NT2/D1 (cell line): ENCODE measurements around the gene MGST2.
"Not testable (repeated sequence)": the region's sequence is repeated elsewhere in the genome, so short reads cannot be mapped to it uniquely, and the experiment has no call there.

Source experiments
- DNase-seq: peaks from one replicate; pipeline ENCODE4 v3.0.0-alpha.2; 2011; ENCODE audit warnings: low read depth, low spot score
- H3K27me3 ChIP-seq: 2 replicates; pipeline ENCODE4 v1.6.0; 2011; ENCODE audit warnings: mild to moderate bottlenecking; ENCODE audit not compliant: insufficient read length, insufficient read depth
- H3K36me3 ChIP-seq: 2 replicates; pipeline ENCODE4 v1.6.1; 2011; ENCODE audit warnings: mild to moderate bottlenecking, low read length, mixed read lengths; ENCODE audit not compliant: insufficient read depth, insufficient read length
- H3K4me1 ChIP-seq: 2 replicates; pipeline ENCODE4 v1.5.1; 2011; ENCODE audit not compliant: insufficient read depth, insufficient read length
- H3K4me3 ChIP-seq: 2 replicates; pipeline ENCODE4 v1.5.1; 2011; ENCODE audit warnings: low read depth; ENCODE audit not compliant: insufficient read length
- H3K9ac ChIP-seq: 2 replicates; pipeline ENCODE4 v1.6.0; 2011; ENCODE audit warnings: low read depth; ENCODE audit not compliant: insufficient read length
- H3K9me3 ChIP-seq: 2 replicates; pipeline ENCODE4 v1.5.1; 2011; ENCODE audit warnings: mild to moderate bottlenecking, low read length; ENCODE audit not compliant: insufficient read depth
- SUZ12 ChIP-seq: IDR thresholded peaks from 2 replicates; pipeline ENCODE4 v1.6.1; 2011; ENCODE audit not compliant: insufficient read length, insufficient read depth; ENCODE audit errors: extremely low read depth
- YY1 ChIP-seq: IDR thresholded peaks from 2 replicates; pipeline ENCODE4 v1.6.1; 2011; ENCODE audit not compliant: insufficient read length, insufficient read depth
- ZNF274 ChIP-seq: IDR thresholded peaks from 2 replicates; pipeline ENCODE4 v1.6.1; 2011; ENCODE audit warnings: mild to moderate bottlenecking, low read depth, low read length

The MGST2 gene

DNA sequence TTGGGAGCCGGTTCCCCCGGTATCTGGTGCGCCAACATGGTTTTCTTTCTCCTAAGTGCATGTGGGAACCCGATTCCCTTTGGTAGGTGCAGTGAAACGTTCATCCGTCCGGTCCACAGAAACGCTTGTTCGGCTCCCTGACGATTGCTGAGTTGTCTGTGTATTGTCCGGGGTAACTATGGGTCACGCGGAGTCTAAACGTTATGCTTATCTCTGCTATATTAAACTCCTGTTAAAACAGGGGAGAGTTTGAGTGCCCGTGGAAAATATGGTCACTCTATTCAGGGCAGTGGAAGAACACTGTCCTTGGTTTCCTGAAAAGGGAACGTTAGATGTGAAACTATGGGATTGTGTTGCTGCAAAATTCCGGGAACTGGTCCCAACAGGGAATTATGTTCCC is 32.4 kb upstream of the MGST2 start:
- Histone ChIP-seq H3K4me3 (no peak overlapping the region), H3K27me3 (peaks cover 45% of the 10 kb centered on the region), H3K9me3 (no peaks in the 10 kb centered on the region), H3K36me3 (no peaks in the 10 kb centered on the region), H3K9ac (no peak overlapping the region), H3K4me1 (no peaks in the 10 kb centered on the region)
- no peak for TF ChIP-seq YY1
- no peak for TF ChIP-seq ZNF274
- DNase-seq: no peak

GRCh38 chr4:139633661-139634060 is 32.0 kb upstream of the MGST2 start:
- Histone ChIP-seq H3K9me3 (peaks cover 3% of the 10 kb centered on the region; the same call in 1 of the 2 replicates), H3K4me3 (no peak overlapping the region), H3K27me3 (peaks cover 42% of the 10 kb centered on the region), H3K4me1 (no peaks in the 10 kb centered on the region), H3K36me3 (no peaks in the 10 kb centered on the region), H3K9ac (no peak overlapping the region)
- TF ChIP-seq SUZ12: no peak
- TF ChIP-seq ZNF274: no peak
- no peak for TF ChIP-seq YY1
- DNase-seq: no peak

DNA sequence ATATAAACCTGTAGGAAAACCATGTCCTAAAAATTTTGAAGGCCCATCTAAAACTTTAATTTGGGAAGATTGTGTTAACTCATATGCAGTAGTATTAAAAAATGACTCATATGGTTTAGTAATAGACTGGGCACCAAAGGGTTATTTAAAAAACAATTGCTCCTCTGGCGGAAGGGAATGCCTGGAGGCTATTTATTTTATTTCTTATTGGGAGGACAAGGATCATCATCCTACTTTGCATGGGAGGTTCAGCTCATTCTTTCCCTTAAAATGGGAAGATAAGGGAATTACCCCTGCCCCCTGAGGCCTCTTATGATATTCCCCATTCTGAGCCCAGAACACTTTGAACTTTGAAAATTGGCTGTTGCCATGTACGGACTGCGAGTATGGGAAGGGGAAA is 29.7 kb upstream of the MGST2 start:
- DNase-seq: no peak
- no peaks in the 10 kb centered on the region for H3K36me3 ChIP-seq
- H3K4me3 ChIP-seq: no peak overlapping the region
- peaks cover 21% of the 10 kb centered on the region for H3K27me3 ChIP-seq
- peaks cover 8% of the 10 kb centered on the region; the same call in 1 of the 2 replicates for H3K9me3 ChIP-seq
- H3K4me1 ChIP-seq: no peaks in the 10 kb centered on the region
- no peak overlapping the region for H3K9ac ChIP-seq
- TF ChIP-seq YY1: no peak
- TF ChIP-seq SUZ12: no peak
- no peak for TF ChIP-seq ZNF274

GRCh38 chr4:139638306-139638705 is 27.3 kb upstream of the MGST2 start:
- not testable (repeated sequence) for H3K4me3 ChIP-seq

GRCh38 chr4:139639654-139640053 is 26.0 kb upstream of the MGST2 start:
- Histone ChIP-seq H3K9me3 (peaks cover 8% of the 10 kb centered on the region; the same call in 1 of the 2 replicates), H3K4me1 (no peaks in the 10 kb centered on the region), H3K36me3 (no peaks in the 10 kb centered on the region), H3K4me3 (no peak overlapping the region), H3K27me3 (no peaks in the 10 kb centered on the region), H3K9ac (no peak overlapping the region)
- TF ChIP-seq ZNF274: no peak
- no peak for DNase-seq

More at GRCh38 chr4:139638306-139638705, 27.3 kb upstream of the MGST2 start:
- DNase-seq, H3K27me3 ChIP-seq, H3K36me3 ChIP-seq, H3K9ac ChIP-seq, H3K4me1 ChIP-seq, H3K9me3 ChIP-seq: not testable (repeated sequence)

GRCh38 chr4:139641218-139641617 is 24.4 kb upstream of the MGST2 start:
- no peak for DNase-seq

GRCh38 chr4:139642364-139642763 is 23.3 kb upstream of the MGST2 start:
- no peak overlapping the region for H3K4me3 ChIP-seq
- H3K4me1 ChIP-seq: no peaks in the 10 kb centered on the region
- H3K9me3 ChIP-seq: peaks cover 8% of the 10 kb centered on the region; the same call in 1 of the 2 replicates
- TF ChIP-seq YY1 (no peak), ZNF274 (no peak), SUZ12 (no peak)
- no peaks in the 10 kb centered on the region for H3K36me3 ChIP-seq
- no peaks in the 10 kb centered on the region for H3K27me3 ChIP-seq
- H3K9ac ChIP-seq: no peak overlapping the region
- no peak for DNase-seq

More at GRCh38 chr4:139641218-139641617, 24.4 kb upstream of the MGST2 start:
- H3K36me3 ChIP-seq: no peaks in the 10 kb centered on the region
- no peak overlapping the region for H3K4me3 ChIP-seq
- H3K4me1 ChIP-seq: no peaks in the 10 kb centered on the region
- H3K9ac ChIP-seq: no peak overlapping the region
- H3K27me3 ChIP-seq: no peaks in the 10 kb centered on the region
- TF ChIP-seq SUZ12: no peak
- TF ChIP-seq YY1: no peak
- no peak for TF ChIP-seq ZNF274
- peaks cover 8% of the 10 kb centered on the region; the same call in 1 of the 2 replicates for H3K9me3 ChIP-seq
